ENCODE measurements around the gene EPC1.

DNA sequence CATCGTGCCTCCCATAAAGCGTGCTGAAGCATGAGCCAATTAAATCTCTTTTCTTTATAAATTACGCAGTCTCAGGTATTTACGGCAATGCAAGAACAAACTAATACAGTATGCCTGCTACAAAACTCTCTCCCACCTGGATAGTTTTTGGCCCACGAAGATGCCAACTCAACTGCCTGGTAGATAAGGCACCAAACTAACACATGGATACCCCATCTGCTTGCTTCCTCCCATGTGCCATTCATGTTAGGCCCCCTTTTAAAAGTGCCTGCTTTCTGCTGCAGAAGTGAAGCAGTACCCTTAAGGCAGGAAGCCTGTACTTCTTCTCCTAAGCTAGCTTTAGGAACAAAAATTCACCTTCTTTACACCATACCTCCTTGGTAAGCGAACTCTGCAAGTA, 15.6 kb upstream of the EPC1 start:
- TF ChIP-seq EZH2 (IDR thresholded peaks at IDR 0.05; ENCODE audit: insufficient read depth, poor library complexity, severe bottlenecking) (no peak), EZH2phosphoT487 (IDR thresholded peaks at IDR 0.05; ENCODE audit: insufficient read depth, low read depth) (no peak)

Measured in GM23248 (cell line).